ENCODE results near the gene PRR14L. TPM values are rescaled to one million over a fixed set of nuclear protein-coding genes. Genes with fewer than 3 reads are reported as not detected.
"Not testable (repeated sequence)": the region's sequence is repeated elsewhere in the genome, so short reads cannot be mapped to it uniquely, and the experiment has no call there.

Gene PRR14L
- total RNA-seq, 1 donor from 2014 or later, result 24.1 TPM

DNA sequence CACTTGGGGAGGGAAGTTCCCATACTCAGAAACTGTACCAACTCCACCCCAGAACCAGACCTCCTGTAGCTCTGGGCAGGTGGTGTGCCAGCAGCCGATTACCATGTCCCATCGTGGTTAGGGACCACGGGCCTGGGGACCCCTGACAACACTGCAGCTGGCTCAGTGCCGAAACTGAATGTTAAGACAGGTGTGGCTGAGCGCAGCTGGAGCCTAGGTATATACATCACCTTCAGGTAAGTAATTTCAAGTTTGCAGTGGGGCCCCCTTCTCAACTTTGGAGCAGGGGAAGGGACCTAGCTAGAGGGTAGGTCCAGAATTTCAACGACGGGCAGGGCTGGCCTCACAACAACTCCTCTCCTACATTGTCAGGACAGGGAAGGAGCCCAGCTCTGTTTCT, 67.2 kb downstream of the PRR14L start:
- no peak for DNase-seq (ENCODE audit: low read depth, low spot score)

DNA sequence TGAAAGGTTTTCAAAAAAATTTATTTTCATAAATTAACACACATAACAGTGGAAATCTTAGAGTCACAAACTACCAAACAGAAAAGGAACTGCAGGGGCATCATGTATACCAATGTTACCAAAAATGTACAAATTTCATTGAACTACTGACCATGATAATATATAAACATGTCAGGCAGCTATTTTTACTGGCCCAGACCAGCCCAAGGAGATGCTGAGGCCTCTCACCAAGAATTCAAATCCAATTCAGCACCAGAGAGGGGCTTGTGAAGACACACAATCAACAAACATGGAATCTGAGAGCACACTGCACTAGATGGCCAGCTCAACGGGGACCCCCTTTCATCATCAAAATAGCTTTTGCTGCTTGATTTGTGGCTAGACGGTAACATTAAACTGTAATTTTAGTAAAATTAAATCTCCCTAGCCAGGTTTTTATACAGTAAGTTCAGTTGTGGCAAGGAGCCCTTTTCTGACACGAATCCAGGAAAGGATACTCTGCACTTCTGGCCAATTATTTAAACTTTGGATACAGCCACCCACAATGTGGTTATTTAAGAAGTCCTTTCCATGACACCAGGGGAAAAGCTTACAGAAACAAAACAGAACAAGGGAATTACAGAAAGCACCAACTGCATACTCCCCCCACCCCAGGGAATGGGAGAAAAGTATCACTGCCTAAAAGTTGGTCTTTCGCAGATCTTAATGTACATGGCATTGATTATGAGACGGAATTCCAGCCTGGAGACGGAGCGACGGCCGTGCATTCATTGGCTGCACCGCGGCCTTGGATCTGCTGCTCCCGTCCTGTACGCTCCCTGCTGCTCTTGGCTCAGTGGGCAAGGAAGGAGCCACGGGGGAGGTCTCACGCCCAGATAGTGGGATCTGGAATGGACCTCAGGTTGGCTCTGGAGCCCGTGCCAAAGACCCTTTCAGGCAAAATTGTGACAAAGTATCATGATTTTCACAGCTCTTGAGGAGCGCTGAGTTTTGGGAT, 68.3 kb downstream of the PRR14L start:
- DNase-seq (ENCODE audit: low read depth, low spot score), result no peak

DNA sequence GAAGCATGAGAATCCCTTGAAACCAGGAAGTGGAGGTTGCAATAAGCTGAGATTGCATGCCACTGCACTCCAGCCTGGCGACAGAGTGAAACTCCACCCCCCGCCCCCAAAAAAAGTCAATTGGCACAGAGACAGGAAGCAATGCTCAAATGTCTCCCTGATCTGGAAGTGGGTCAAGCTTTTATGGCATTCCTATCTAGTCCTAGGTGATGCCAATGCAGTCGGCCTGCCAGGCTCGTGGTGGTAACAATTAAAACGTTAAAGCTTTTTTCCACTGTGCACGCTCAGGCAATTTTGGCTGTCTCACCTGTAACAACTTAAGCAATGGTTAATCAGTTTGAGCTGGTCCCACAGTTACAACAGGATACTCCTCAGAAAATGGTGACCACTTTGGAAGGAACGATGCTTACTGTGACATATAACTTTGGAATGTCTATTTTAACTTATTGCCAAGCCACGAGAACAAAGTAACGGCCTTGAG, 69.0 kb downstream of the PRR14L start:
- no peak for DNase-seq (ENCODE audit: low read depth, low spot score)

DNA sequence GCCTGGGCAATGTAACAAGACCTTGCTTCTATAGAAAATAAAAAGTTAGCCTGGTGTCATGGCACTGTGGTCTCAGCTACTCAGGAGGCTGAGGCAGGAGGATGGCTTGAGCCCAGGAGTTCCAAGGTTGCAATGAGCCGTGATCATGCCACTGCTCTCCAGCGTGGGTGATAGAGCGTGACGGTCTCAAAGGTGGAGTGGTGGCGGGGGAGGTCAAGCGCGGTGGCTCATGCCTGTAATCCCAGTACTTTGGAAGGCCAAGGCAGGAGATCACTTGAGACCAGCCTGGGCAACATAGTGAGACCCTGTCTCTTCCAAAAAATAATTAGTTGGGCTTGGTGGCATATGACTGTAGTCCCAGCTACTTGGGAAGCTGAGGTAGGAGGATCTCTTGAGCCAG, 71.2 kb downstream of the PRR14L start:
- no peak for DNase-seq (ENCODE audit: low read depth, low spot score)

DNA sequence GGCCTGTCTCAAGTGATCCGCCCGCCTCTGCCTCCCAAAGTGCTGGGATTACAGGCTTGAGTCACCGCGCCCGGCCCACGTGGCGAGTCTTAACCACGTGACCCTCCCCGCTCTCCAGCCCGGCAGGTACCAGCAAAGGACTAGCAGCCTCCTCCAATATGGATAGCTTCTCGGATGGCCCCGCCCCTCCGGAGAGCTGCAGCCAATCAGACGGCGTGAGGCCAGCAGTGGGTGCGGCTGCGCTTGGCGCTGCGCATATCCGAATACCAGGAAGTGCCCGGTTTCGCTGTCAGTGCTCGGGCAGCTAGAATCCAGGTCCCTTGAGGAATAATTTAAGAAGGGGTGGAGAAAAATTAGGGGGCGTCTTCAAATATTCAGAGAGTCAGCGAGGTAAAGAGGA, 73.2 kb downstream of the PRR14L start:
- DNase-seq (ENCODE audit: low read depth, low spot score), result peak; percentile 73

DNA sequence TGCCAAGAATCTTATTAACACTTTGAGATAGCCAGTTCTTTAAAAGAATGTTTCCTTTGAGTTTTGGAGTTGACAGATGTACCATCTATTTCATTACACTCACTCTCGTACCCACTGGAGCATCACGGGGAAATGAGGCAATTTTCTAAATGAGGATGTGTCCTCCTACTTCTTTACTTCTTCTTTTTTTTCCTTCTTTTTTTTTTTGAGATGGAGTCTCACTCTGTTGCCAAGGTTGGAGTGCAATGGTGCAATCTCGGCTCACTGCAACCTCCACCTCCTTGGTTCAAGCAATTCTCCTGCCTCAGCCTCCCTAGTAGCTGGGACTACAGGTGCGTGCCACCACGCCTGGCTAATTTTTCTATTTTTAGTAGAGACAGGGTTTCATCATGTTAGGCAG, 75.7 kb downstream of the PRR14L start:
- not testable (repeated sequence) for DNase-seq (ENCODE audit: low read depth, low spot score)

DNA sequence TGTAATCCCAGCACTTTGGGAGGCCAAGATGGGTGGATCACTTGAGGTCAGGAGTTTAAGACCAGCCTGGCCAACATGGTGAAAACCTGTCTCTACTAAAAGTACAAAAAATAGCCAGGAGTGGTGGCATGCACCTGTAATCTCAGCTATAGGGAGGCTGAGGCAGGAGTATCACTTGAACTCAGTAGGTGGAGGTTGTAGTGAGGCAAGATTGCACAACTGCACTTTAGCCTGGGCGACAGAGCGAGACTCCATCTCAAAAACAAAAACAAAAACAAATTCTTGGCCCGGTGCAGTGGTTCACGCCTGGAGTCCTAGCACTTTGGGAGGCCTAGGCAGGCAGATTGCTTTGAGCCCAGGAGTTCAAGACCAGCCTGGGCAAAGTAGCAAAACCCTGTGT, 81.1 kb downstream of the PRR14L start:
- not testable (repeated sequence) for DNase-seq (ENCODE audit: low read depth, low spot score)

DNA sequence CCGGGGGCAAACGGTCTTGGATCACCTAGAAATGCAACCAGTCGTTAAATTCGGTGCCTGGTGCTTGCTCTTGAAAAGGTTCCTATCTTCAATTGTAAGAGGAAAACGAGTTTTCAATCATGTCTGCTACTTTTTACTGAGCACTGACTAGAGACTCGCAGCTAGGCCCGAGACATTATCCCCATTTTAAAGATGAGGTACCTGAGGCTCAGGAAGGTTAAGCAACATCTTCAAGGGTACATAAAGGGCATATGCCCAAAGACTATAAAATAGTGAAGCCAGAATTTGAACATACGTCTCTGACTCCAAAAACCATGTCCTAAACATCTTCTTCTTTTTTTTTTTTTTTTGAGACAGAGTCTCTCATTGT, 87.3 kb downstream of the PRR14L start:
- no peak for DNase-seq (ENCODE audit: low read depth, low spot score)

DNA sequence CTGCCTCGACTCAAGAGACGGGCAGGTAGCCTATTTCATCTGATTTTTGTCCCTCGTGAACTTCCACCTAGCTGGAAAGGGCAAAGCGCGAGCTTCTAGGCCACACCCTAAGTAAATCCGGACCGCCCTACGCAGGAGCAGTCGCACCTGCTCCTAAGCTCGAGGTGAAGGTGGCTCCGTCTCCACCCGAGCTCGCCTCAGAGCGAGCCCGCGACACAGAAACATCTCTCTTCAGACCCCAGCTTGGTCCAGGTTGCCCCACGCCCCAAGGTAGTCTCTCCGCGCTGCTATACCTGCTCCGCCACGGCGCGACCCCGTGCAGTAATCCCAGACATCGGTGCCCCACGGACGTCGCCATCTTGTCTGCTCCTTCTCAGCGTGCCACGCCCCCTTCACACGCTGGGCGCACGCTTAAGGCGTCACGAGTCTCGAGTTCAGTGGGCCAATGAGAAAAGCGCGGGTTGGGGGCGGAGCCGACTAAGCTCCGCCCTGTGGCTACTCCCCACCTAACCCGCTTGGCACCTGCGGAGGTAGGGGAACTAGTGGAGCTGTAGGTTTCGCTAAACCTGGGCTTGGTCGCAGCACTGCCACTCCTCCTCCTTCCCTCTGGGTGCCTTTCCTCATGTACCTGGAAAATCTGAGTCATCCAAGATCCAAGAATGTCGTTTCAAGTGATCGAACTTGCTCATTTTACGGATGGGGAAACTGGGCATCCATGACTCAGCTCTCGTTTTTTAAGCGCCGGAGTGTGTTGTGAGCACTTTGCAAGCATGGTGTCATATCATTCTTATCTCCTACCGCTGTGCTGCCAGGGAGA, 87.9 kb downstream of the PRR14L start, which contains the start of gene PISD:
Gene PISD (minus strand): TSS at position 365 of the 817 bp plus-strand sequence. CDS start 7 bp downstream, at position 358.
- DNase-seq (ENCODE audit: low read depth, low spot score), result peak; percentile 81

DNA sequence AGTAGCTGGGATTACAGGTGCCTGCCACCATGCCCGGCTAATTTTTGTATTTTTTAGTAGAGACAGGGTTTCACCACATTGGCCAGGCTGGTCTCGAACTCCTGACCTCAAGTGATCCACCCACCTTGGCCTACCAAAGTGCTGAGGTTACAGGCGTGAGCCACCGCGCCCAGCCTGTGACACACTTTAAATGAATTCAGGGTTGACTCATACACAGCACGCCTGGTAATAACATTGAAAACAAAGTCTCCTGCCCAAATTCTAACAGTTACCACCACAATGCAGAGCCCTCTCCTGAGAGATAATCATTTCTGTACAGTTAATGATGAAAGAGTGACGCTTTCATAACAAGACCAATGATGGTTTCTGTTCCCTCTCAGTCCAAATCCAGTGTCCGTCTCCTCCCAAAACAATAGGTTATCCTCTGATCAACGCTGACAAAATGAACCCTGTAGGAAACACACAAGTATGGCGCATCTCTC, 89.0 kb downstream of the PRR14L start:
- not testable (repeated sequence) for DNase-seq (ENCODE audit: low read depth, low spot score)

DNA sequence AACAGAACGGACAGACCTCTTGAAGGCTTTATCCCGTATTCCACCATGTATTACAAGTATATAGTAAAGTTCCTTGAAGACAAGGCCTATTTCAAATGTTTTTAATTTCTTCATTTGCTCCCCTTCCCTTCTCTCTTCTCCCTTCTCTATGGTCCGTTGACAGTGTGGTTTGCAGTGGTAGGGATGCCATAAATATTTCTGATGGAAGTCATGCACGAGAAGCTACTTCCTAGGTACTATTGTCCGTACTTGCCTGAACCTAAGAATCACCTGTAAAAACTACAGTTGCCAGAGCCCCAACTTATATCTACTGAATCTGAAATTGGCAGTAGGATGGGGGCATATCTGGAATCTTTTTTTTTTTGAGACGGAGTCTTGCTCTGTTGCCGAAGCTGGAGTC, 90.7 kb downstream of the PRR14L start:
- no peak for DNase-seq (ENCODE audit: low read depth, low spot score)

DNA sequence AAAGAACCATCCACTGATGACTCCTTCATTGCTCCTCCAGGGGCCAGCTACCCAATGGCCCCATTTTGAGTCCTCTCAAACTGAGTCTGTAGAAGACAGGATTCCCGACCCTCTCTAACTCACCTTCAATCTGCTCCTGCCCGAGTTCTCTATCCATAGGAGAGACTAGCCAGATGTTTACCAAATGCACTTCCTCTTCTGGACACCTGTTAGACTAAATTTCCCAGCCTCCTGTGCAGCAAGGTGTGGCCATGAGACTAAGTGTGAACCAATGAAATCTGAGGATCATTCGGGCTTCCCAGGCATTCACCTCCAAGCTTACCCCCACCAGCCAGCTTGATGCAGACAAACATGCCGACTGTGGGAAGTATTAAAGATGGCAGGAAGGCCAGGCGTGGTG, 95.5 kb downstream of the PRR14L start:
- no peak for DNase-seq (ENCODE audit: low read depth, low spot score)

DNA sequence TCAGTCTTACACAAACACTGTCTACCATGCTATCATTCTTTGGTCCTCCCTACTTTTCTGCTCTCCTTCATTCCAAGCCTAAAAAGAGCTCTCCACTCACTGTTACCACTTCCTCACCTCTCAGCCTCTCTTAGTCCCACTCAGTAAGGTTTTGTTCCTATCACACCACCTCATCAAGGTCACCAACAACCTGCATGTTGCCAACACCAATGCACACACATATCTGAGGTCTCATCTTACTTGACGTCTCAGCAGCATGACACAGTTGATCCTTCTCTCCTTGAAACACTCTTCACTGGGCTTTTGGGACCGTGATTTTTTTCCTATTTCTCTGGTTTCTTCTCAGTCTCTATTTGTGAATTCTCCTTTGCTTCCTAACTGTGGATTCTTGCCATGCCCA, 96.0 kb downstream of the PRR14L start:
- no peak for DNase-seq (ENCODE audit: low read depth, low spot score)

DNA sequence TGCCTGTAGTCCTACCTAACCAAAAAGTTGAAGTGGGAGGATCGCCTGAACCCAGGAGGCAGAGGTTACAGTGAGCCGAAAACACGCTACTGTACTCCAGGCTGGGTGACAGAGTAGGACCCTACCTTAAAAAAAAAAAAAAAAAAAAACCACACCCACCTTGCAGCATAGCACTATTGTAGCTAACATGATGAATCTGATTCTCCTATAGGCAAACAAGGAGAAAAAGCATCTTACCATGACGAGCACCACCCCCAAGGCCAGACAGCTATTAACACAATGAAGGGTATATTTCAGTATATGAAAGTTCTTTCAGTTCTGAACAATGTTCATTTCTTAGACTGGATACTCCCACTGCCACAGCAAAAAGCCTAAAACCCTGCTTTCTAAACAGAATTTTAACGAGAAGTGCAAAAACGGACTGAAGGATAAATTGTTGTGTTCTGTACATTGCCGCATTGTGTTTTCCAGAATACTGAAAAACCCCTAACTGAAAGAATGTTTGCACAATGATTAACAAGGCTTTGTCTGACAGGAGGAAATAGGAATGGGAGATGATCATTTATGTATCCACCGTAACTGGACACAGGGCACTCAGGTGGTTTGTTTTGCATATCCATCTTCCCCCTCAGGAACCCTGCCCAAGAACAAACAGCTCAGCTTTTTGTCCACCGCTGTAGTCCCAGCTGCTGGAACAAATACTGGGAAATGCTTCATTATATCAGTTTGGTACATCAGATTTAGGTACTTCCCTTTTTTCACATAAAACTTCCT, 96.8 kb downstream of the PRR14L start:
- DNase-seq (ENCODE audit: low read depth, low spot score), result no peak

DNA sequence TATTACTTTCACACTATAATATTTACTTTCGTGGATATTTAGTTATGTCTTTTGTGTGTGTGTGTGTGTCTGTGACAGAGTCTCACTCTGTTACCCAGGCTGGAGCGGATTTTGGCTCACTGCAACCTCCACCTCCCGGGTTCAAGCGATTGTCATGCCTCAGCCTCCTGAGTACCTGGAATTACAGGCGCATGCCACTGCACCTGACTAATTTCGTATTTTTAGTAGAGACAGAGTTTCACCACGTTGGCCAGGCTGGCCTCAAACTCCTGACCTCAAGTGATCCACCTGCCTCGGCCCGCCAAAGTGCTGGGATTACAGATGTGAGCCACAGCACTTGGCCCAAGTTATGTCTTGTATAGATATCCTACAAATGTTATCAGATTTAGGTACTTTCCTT, 97.8 kb downstream of the PRR14L start:
- no peak for DNase-seq (ENCODE audit: low read depth, low spot score)

DNA sequence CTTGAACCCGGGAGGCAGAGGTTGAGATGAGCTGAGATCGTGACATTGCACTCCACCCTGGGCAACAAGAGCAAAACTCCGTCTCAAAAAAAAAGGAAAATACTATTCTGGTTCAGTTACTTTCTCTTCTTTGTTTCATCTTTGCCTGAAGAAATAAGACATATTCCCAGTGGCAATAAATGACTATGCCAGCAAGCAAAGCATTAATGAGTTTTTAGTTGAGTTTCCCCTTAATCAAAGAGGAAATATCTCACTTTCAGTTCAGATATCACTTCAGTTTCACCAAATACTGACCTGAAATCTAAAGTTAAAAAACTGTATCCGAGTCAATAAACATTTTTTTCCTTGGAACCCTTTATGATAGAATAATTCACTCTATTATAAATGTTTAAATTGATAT, 98.3 kb downstream of the PRR14L start:
- DNase-seq (ENCODE audit: low read depth, low spot score), result no peak

DNA sequence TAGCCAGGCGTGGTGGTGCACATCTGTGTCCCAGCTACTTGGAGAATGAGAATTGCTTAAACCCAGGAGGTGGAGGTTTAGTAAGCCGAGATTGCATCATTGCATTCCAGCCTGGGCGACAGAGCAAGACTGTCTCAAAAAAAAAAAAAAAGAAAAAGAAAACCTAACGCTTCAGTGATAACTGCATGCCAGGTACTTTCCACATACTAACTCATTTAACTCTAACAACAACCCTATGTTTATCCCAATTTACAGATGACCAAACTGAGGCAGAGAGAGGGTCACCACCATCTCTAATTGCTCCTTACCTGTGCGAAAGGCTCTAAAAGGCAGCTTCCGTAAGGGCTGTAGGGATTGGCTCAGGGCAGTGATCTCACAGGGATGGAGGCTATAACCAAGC, 99.5 kb downstream of the PRR14L start:
- DNase-seq (ENCODE audit: low read depth, low spot score), result no peak

DNA sequence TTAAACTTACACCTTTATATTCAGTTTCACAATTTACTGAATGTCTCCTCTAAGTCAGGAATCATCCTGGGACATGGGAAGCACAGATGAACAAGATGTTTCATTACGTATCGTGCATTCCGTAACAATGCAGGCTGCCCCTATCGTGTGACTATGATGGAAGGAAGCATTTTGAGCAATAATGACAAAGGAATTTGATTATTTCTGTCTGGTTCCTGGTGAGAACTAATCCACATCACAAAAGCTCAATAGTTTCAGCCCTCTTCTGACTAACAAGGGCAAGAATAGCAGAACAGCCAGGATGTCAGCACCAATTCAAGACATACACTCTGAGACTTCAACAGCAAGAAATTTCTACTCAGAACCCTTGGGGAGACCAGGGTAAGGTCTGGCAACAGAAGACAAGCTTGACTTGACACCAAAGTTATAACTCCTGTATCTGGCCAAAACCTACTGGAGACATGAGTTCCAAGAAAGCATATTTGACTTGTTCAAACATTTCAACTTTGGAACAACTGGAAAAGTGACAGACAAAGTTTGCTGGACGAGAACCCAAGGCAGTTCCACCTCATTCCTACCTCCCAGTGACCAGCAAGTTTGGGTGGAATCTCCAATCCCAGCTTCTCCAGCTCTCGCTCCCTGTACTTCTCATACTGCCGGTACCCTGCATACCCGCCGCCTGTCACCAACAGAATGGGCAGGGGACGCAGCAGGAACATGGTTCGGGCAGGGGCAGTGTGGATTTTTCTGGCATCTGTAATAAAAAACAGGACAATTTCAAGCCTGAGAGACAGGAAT, 102.2 kb downstream of the PRR14L start:
- DNase-seq (ENCODE audit: low read depth, low spot score), result peak; percentile 65

DNA sequence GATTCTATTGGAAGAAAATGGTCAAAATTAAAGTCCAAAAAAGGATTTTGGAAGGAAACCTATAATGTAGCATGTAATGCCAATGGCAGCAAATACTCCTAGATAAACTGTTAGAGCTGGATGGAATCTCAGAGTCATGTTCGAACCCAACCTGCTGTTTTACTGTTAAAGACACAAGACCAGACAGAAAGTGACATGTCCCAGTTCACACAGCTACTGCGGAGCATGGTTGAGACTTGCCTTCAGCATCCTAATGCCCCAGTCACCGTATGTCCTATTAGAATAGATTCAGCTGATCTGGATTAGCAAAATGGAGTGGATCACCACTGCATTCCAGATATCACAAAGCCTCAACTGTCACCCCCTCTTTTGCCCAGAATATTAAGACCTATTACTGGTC, 102.9 kb downstream of the PRR14L start:
- no peak for DNase-seq (ENCODE audit: low read depth, low spot score)

Measured in pulmonary artery endothelial cell (primary cell).